Naive thymus-derived CD4-positive, alpha-beta T cell (primary cell): ENCODE data around the gene BMAL2. TPM values are rescaled to one million over a fixed set of nuclear protein-coding genes. Genes with fewer than 3 reads are reported as not detected.

Experiments
- polyA plus RNA-seq, 2 donors: library from polyadenylated mRNA; unstranded; fragments of 300-500 nt; fragmentation: Illumina TruSeq; gene quantifications; one replicate each; pipeline ENCODE4 v1.2.3, GENCODE V29; 2021
- total RNA-seq, 6 experiments: library from RNA in 5 of 6; stranded (reverse) in 5 of 6; gene quantifications; 1 replicate in 5 of 6; 2 replicates in 1 of 6; pipeline ENCODE4 v1.2.3 and lab custom pipeline; 2021 to 2026

The BMAL2 gene
- total and polyA plus RNA-seq, 7 experiments from 2014 or later, result 0.19 to 37.7 (median 0.41) TPM; not detected in 3

Other genes starting within 250 kb of the BMAL2 start
- 10 to 100 TPM; 16.2 to 22.8 (median 21.2) TPM for gene STK38L, start 88.5 kb upstream of the BMAL2 start, total RNA-seq
- gene STK38L, start 88.5 kb upstream of the BMAL2 start, polyA plus RNA-seq, result 10 to 100 TPM in 1 of 2 donors, 1 to 10 TPM in 1; 7.2 to 11.2 TPM
- gene SMCO2, start 113.9 kb downstream of the BMAL2 start, total RNA-seq, result under 1 TPM in 1 of 5 experiments, not detected in 4; 0.99 TPM
- gene SMCO2, start 113.9 kb downstream of the BMAL2 start, polyA plus RNA-seq, result not detected
- 10 to 100 TPM in 1 of 5 experiments, 1 to 10 TPM in 4; 3.3 to 29.2 (median 7.5) TPM for gene PPFIBP1, start 191.4 kb downstream of the BMAL2 start, total RNA-seq
- 1 to 10 TPM; 2.7 to 3.4 TPM for gene PPFIBP1, start 191.4 kb downstream of the BMAL2 start, polyA plus RNA-seq